Effector CD8-positive, alpha-beta T cell (primary cell): ENCODE data around the gene CLDN6.

Source experiments
- DNase-seq: peaks from one replicate; lab custom pipeline; 2025; lab: John Stamatoyannopoulos, UW

CLDN6 gene

GRCh38 chr16:2988590-2989099 is 29.3 kb downstream of the CLDN6 start:
- DNase-seq = no peak

GRCh38 chr16:2987833-2988232 is 30.1 kb downstream of the CLDN6 start:
- no peak for DNase-seq

- DNase-seq = no peak
Observed at GRCh38 chr16:2987286-2987685, 30.7 kb downstream of the CLDN6 start.

- DNase-seq = no peak
Observed at GRCh38 chr16:2986623-2987188, 31.3 kb downstream of the CLDN6 start.

- no peak for DNase-seq
Observed at GRCh38 chr16:2985893-2986355, 32.1 kb downstream of the CLDN6 start.

GRCh38 chr16:2985462-2985861 is 32.5 kb downstream of the CLDN6 start:
- DNase-seq = no peak

GRCh38 chr16:2983706-2984136 is 34.3 kb downstream of the CLDN6 start:
- DNase-seq = peak; percentile 54

GRCh38 chr16:2982402-2982801 is 35.6 kb downstream of the CLDN6 start:
- DNase-seq = no peak

- DNase-seq = no peak
Observed at GRCh38 chr16:2981899-2982250, 36.1 kb downstream of the CLDN6 start.

GRCh38 chr16:2981177-2981898 is 36.6 kb downstream of the CLDN6 start:
- DNase-seq = no peak

- peak; percentile 90 for DNase-seq
Observed at GRCh38 chr16:2980227-2981176, 37.5 kb downstream of the CLDN6 start, which contains the start of gene PKMYT1. Gene PKMYT1, minus strand, starts transcription at chr16:2980446. Its CDS starts 789 bp downstream, at chr16:2979657.

GRCh38 chr16:2979669-2980226 is 38.2 kb downstream of the CLDN6 start:
- no peak for DNase-seq

GRCh38 chr16:2977440-2977839 is 40.5 kb downstream of the CLDN6 start:
- no peak for DNase-seq

- DNase-seq = no peak
Observed at GRCh38 chr16:2976673-2977072, 41.3 kb downstream of the CLDN6 start.

- no peak for DNase-seq
Observed at GRCh38 chr16:2976201-2976600, 41.8 kb downstream of the CLDN6 start.

- DNase-seq = no peak
Observed at GRCh38 chr16:2975161-2975795, 42.7 kb downstream of the CLDN6 start.

- DNase-seq = no peak
Observed at GRCh38 chr16:2974319-2975056, 43.5 kb downstream of the CLDN6 start.

GRCh38 chr16:2973605-2974318 is 44.2 kb downstream of the CLDN6 start:
- DNase-seq = no peak

- no peak for DNase-seq
Observed at GRCh38 chr16:2973093-2973492, 44.9 kb downstream of the CLDN6 start.
